Activated naive CD8-positive, alpha-beta T cell treated with anti-CD3 and anti-CD28 coated beads, Interleukin-2, amount 10 ng/mL, durations not matched to agents 7 days and 5 days (primary cell): ENCODE measurements around the gene HK2. TPM values are rescaled to one million over a fixed set of nuclear protein-coding genes. Genes with fewer than 3 reads are reported as not detected.

Experiments used
- ATAC-seq: fragments of 150-1000 bp; cut with Tn5 transposase; one replicate; pipeline ENCODE4 v1.10.0; 2021; ENCODE audit warnings: low read depth, moderate library complexity
- POLR2A ChIA-PET: fragments of 350-600 bp; sonication (Branson Sonifier 250); formaldehyde crosslinking; loops from one replicate; lab custom pipeline; 2021; ENCODE audit warnings: antibody characterized with exemption; lab: Charles Lee
- DNase-seq: peaks from one replicate; pipeline ENCODE4 v3.0.0; 2021
- H3K27ac Mint-ChIP-seq: one replicate; pipeline ENCODE4 v1.8.0; 2022; ENCODE audit warnings: mild to moderate bottlenecking, mixed read lengths
- H3K27me3 Mint-ChIP-seq: one replicate; pipeline ENCODE4 v1.8.0; 2022; ENCODE audit warnings: mild to moderate bottlenecking, moderate library complexity, mixed read lengths
- H3K36me3 Mint-ChIP-seq: one replicate; pipeline ENCODE4 v1.8.0; 2021; ENCODE audit warnings: mild to moderate bottlenecking, mixed read lengths
- H3K4me1 Mint-ChIP-seq: one replicate; pipeline ENCODE4 v1.8.0; 2021; ENCODE audit warnings: mixed read lengths
- H3K4me3 Mint-ChIP-seq: one replicate; pipeline ENCODE4 v1.8.0; 2022; ENCODE audit warnings: mild to moderate bottlenecking, moderate library complexity, mixed read lengths
- H3K9me3 Mint-ChIP-seq: one replicate; pipeline ENCODE4 v1.8.0; 2021; ENCODE audit warnings: mixed read lengths
- total RNA-seq, 2 experiments: library from RNA; stranded (reverse); gene quantifications; one replicate each; pipeline ENCODE4 v1.2.3, GENCODE V29; 2021

Gene HK2
- total RNA-seq, 2 experiments from 2014 or later = 39.8 to 40.9 TPM

DNA sequence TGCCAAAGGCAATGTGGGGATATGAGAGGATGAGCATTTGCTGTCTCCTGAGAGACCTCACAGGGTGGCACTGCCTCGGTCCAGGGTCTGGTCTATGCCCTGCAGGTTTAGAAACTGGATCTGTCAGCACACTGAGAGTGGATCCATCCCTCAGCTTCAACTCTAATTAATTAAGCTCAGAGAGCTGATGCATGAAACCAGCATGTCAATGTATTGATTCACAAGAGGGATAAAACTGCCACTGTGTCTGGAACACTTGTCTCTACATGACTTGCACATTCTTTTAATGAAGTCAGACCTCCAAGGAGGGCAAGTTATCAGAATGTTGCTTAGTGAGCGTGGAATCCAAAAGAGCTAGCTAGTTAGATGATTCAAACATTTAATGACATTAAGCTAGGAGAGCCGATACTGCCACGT lies 102.1 kb downstream of the HK2 start:
- no peaks in the 10 kb centered on the region for H3K9me3 Mint-ChIP-seq
- H3K4me3 Mint-ChIP-seq = no peak overlapping the region
- no peak overlapping the region for H3K27ac Mint-ChIP-seq
- peaks cover 14% of the 10 kb centered on the region for H3K36me3 Mint-ChIP-seq
- no peak for DNase-seq
- POLR2A ChIA-PET = no interaction called here
- peaks cover 6% of the 10 kb centered on the region for H3K27me3 Mint-ChIP-seq
- ATAC-seq = no peak
- peaks cover 2% of the 10 kb centered on the region for H3K4me1 Mint-ChIP-seq

DNA sequence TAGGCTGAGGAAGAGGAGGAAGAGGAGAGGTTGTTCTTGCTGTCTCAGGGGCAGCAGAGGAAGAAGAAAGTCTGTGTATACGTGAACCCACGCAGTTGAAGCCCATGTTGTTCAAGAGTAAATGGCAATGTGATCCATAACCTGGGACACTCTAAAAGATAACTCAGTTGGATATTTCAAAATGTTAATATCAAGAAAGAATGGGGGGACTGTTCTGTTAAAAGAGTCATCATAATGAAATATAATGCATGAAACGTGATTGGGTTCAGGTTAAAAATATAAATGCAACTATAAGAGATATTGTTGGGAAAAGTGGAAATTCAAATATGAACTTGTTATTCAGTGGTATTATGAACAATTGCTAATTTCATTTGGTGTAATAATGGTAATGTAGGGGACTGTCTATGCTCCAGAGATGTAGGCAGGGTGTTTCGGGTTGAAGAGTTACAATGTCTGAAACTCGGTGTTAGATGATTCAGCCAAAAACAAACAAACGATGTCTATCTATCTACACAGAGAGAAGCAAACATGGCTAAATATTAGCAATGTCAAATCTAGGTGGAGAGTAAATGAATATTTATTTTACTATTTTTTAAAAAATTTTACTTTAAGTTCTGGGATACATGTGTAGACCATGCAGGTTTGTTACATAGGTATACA lies 103.4 kb downstream of the HK2 start:
- no peaks in the 10 kb centered on the region for H3K4me1 Mint-ChIP-seq
- POLR2A ChIA-PET = no interaction called here
- no peaks in the 10 kb centered on the region for H3K9me3 Mint-ChIP-seq
- no peak overlapping the region for H3K4me3 Mint-ChIP-seq
- peaks cover 8% of the 10 kb centered on the region for H3K36me3 Mint-ChIP-seq
- DNase-seq = no peak
- no peak for ATAC-seq
- H3K27ac Mint-ChIP-seq = no peak overlapping the region
- H3K27me3 Mint-ChIP-seq = peaks cover 6% of the 10 kb centered on the region

DNA sequence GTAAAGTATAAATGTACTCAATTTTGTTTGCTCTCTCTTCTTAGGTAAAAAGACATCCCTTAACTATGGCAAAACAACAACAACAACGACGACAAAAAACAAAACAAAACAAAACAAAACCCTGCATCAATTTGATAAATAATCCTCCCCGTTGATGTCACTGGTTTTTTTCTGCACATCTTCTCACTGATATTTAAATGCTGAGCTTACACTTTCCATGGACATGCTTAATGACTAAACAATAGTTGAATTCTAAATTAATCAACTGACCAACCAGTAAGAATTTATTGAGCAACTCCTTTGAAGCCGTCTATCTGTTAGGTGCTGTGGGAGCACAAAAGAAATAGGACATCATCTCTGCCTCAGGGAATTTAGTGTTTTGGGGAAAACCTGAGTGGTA lies 104.3 kb downstream of the HK2 start:
- H3K4me3 Mint-ChIP-seq = no peak overlapping the region
- H3K27ac Mint-ChIP-seq = no peak overlapping the region
- no peak for DNase-seq
- peaks cover 4% of the 10 kb centered on the region for H3K36me3 Mint-ChIP-seq
- H3K27me3 Mint-ChIP-seq = peaks cover 9% of the 10 kb centered on the region
- no peaks in the 10 kb centered on the region for H3K9me3 Mint-ChIP-seq
- no peak for ATAC-seq
- POLR2A ChIA-PET = no interaction called here
- no peaks in the 10 kb centered on the region for H3K4me1 Mint-ChIP-seq

DNA sequence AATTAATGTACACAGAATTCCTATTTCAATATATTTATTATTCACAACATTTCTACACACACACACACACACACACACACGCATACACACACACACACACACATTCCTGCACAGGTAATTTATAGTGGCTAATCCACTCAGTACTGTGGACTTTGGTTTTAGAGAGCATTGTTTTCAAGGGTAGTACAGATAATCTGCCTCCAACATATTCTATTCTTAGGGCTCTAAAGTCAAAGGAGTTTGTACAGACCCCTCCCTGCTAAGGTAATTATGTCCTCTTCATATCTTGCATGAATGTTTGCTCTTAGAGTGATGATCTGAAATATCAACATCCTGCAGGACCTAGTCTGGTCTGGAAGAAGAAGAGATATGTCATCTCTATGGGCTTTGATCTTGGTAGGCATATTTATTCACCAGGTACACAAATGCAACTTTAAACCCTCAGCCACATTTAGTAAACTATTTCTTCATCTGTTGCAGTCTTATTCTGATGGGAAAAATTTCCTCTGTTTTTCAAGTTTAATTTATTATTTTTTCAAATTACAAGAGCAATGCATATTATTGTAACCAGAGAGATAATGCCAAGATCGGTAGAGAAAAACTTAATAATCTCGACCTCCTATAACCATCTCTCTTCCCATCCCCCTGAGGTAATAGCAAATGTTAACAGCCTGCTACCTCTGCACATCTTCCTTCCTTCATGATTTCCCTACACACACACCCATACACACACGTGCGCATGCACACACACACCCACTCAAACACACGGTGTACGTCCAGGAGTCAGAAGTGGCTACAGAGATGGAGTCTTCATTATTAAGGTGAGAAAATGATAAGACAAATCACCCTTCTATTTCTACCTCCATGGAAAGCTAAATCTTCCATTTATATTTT lies 106.2 kb downstream of the HK2 start:
- POLR2A ChIA-PET = no interaction called here
- Mint-ChIP-seq H3K9me3 (no peaks in the 10 kb centered on the region), H3K4me1 (peaks cover 10% of the 10 kb centered on the region), H3K27ac (no peak overlapping the region), H3K36me3 (peaks cover 8% of the 10 kb centered on the region), H3K4me3 (no peak overlapping the region), H3K27me3 (peaks cover 14% of the 10 kb centered on the region)
- DNase-seq (no peak), ATAC-seq (no peak)

DNA sequence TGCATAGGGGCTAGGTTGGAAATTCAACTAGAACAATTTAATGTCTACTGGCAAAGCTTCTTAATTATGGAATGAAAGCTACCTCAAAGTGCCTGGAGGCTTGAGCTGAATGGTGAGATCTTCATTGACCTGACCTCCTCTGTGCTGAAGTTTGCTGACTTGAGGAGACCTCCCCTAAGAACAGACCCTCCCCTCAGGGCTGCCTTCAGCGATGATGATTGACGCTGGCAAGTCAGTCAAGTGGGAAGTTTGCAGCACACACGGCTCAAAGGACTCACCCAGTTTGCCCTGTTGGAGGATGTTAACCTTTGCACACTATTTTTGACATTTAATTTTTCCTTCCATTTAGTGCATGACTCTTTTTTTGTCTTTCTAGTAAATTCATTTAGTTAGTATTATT lies 107.4 kb downstream of the HK2 start:
- DNase-seq = no peak
- POLR2A ChIA-PET = no interaction called here
- no peak overlapping the region for H3K4me3 Mint-ChIP-seq
- peaks cover 8% of the 10 kb centered on the region for H3K36me3 Mint-ChIP-seq
- peaks cover 14% of the 10 kb centered on the region for H3K27me3 Mint-ChIP-seq
- no peak overlapping the region for H3K27ac Mint-ChIP-seq
- ATAC-seq = no peak
- no peaks in the 10 kb centered on the region for H3K9me3 Mint-ChIP-seq
- peaks cover 17% of the 10 kb centered on the region for H3K4me1 Mint-ChIP-seq

DNA sequence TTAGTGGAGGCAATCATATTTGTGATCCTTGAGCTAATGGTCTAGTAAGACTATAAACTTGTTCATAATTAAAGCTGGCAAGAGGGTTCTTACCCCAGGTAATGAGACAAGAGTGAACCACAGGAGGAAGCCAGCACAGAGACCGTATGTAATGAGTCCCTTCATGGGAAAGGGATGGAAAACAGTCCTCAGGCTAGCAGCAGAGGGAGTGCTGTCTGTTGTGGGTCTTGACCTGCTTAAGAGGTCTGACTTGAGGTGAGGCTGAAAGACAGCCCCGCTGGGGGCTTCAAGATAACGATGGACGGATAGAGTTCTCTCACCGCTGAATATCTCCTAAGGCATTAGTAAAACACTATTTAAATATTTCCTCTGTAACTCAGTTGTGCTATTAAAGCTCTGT lies 108.3 kb downstream of the HK2 start:
- no peak overlapping the region for H3K27ac Mint-ChIP-seq
- POLR2A ChIA-PET = no interaction called here
- ATAC-seq (no peak), DNase-seq (no peak)
- H3K36me3 Mint-ChIP-seq = peaks cover 8% of the 10 kb centered on the region
- peaks cover 14% of the 10 kb centered on the region for H3K27me3 Mint-ChIP-seq
- peaks cover 17% of the 10 kb centered on the region for H3K4me1 Mint-ChIP-seq
- H3K4me3 Mint-ChIP-seq = no peak overlapping the region
- no peaks in the 10 kb centered on the region for H3K9me3 Mint-ChIP-seq

Other genes starting within 250 kb of the HK2 start
- not detected for gene M1AP, start 185.8 kb upstream of the HK2 start, total RNA-seq
- 10 to 100 TPM in 1 of 2 experiments, 1 to 10 TPM in 1; 9.6 to 11.1 TPM for gene SEMA4F, start 179.9 kb upstream of the HK2 start, total RNA-seq
- gene POLE4, start 124.5 kb downstream of the HK2 start, total RNA-seq = 10 to 100 TPM; 42.5 to 43.8 TPM